Measurements from ENCODE around the gene MDFI.

DNA sequence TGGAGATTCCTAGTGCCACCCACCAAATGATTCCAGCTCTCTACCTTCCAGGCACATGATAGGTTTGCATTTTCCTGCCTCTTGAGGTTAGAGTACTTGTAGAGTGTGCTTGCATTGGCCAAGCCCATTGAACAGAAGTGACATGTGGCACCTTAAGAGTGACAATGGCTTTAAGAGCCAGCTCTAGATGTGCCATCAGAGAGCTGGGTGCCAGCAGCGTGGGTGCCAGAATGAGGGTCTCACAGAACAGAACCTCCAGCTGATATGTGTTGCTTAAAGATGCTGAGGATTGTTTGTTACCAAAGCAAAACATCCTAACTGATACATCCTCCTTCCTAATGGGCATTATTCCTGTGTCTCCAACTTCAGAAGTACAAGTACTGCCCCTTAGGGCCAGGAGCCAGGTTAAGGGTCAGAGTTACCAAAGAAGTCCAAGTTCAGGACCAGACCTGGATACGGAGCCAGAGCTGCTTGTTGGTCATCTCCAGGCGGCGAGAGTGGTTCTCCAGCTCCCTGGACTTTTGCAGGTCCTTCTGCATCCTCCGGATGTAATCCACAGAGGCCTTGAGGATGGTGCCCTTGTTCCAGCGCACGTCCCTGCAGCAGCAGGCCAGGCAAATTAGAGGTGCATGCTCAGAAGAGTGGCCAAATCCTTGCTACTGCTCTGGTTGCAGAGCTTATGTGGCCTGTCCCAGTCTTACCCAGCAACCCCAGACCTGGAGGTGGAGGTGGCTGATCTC is 47.5 kb downstream of the MDFI start:
- TF ChIP-seq JAZF1 (CRISPR knock-in tag; IDR thresholded peaks at IDR 0.05) (no peak), ZNF138 (CRISPR knock-in tag; conservative IDR thresholded peaks at IDR 0.05) (no peak), ESRRA (CRISPR knock-in tag; IDR thresholded peaks at IDR 0.05; ENCODE audit: borderline replicate concordance) (no peak), NR3C1 (CRISPR knock-in tag; conservative IDR thresholded peaks at IDR 0.05; ENCODE audit: low read depth) (no peak), FOXJ3 (CRISPR knock-in tag; IDR thresholded peaks at IDR 0.05; ENCODE audit: borderline replicate concordance) (no peak)
- TF ChIP-seq, protein P1, sequence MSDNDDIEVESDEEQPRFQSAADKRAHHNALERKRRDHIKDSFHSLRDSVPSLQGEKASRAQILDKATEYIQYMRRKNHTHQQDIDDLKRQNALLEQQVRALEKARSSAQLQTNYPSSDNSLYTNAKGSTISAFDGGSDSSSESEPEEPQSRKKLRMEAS (CRISPR knock-in tag; IDR thresholded peaks at IDR 0.05): no peak
- TF ChIP-seq, protein P2, sequence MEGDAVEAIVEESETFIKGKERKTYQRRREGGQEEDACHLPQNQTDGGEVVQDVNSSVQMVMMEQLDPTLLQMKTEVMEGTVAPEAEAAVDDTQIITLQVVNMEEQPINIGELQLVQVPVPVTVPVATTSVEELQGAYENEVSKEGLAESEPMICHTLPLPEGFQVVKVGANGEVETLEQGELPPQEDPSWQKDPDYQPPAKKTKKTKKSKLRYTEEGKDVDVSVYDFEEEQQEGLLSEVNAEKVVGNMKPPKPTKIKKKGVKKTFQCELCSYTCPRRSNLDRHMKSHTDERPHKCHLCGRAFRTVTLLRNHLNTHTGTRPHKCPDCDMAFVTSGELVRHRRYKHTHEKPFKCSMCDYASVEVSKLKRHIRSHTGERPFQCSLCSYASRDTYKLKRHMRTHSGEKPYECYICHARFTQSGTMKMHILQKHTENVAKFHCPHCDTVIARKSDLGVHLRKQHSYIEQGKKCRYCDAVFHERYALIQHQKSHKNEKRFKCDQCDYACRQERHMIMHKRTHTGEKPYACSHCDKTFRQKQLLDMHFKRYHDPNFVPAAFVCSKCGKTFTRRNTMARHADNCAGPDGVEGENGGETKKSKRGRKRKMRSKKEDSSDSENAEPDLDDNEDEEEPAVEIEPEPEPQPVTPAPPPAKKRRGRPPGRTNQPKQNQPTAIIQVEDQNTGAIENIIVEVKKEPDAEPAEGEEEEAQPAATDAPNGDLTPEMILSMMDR (IDR thresholded peaks at IDR 0.05): no peak
- TF ChIP-seq, protein P3, sequence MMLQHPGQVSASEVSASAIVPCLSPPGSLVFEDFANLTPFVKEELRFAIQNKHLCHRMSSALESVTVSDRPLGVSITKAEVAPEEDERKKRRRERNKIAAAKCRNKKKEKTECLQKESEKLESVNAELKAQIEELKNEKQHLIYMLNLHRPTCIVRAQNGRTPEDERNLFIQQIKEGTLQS (CRISPR knock-in tag; conservative IDR thresholded peaks at IDR 0.05): no peak
